Thoracic aorta (tissue), 2 donors: ENCODE data around the gene DISC1. TPM values are rescaled to one million over a fixed set of nuclear protein-coding genes. Genes with fewer than 3 reads are reported as not detected.
"Not testable (repeated sequence)": the region's sequence is repeated elsewhere in the genome, so short reads cannot be mapped to it uniquely, and the experiment has no call there.

Source experiments
- ATAC-seq: fragments of 150-250 bp; one replicate; pipeline ENCODE4 v1.8.0; 2017; ENCODE audit warnings: low read depth; ENCODE audit not compliant: insufficient number of reproducible peaks, low FRiP score
- DNase-seq: peaks from one replicate; pipeline ENCODE4 v3.0.0-alpha.2; 2020; ENCODE audit warnings: low spot score
- H3K27ac ChIP-seq, 2 donors: fragments of 200-600 bp; sonication (generic); 1 replicate in 1 of 2; 2 replicates in 1 of 2; pipeline ENCODE4 v1.5.1; 2016; ENCODE audit warnings: mild to moderate bottlenecking in 2 of 2, moderate library complexity in 2 of 2
- H3K27me3 ChIP-seq: fragments of 200-600 bp; sonication (generic); replicated peaks from 2 replicates; pipeline ENCODE4 v1.6.0; 2016; ENCODE audit warnings: mild to moderate bottlenecking; ENCODE audit not compliant: insufficient read depth
- H3K36me3 ChIP-seq: fragments of 200-600 bp; sonication (generic); one replicate; pipeline ENCODE4 v1.5.1; 2016
- H3K4me1 ChIP-seq, 2 donors: fragments of 200-600 bp; sonication (generic); 1 replicate in 1 of 2; 2 replicates in 1 of 2; pipeline versions ENCODE4 v1.5.1 to v1.6.0; 2016; ENCODE audit warnings: low read depth in 2 of 2, mild to moderate bottlenecking in 1 of 2; ENCODE audit not compliant: control insufficient read depth in 1 of 2
- H3K4me3 ChIP-seq: fragments of 200-600 bp; sonication (generic); 2 replicates; pipeline ENCODE4 v1.5.1; 2016; ENCODE audit warnings: mild to moderate bottlenecking
- H3K9me3 ChIP-seq: fragments of 200-600 bp; sonication (generic); 2 replicates; pipeline ENCODE4 v1.5.1; 2016
- CTCF ChIP-seq: fragments of 200-600 bp; sonication (generic); IDR thresholded peaks from one replicate; pipeline ENCODE4 v1.5.1; 2019; ENCODE audit warnings: antibody characterized with exemption
- total RNA-seq, 2 donors: library from RNA; depleted of rRNA; stranded (reverse); fragments of >200 nt; gene quantifications; one replicate each; pipeline versions ENCODE4 v1.1.0 to v1.2.3, GENCODE V29; 2016

DISC1 gene
- total RNA-seq, 2 donors from 2014 or later = 13.1 to 26.9 TPM

GRCh38 chr1:231761747-231762541, 135.4 kb downstream of the DISC1 start:
- H3K27me3 ChIP-seq = no peaks in the 10 kb centered on the region
- no peaks in the 10 kb centered on the region for H3K4me1 ChIP-seq
- no peaks in the 10 kb centered on the region for H3K36me3 ChIP-seq
- no peak overlapping the region for H3K4me3 ChIP-seq
- ATAC-seq (no peak), DNase-seq (no peak)
- no peak overlapping the region for H3K27ac ChIP-seq
- TF ChIP-seq CTCF = no peak
- H3K9me3 ChIP-seq = no peaks in the 10 kb centered on the region

GRCh38 chr1:231763456-231763855, 136.9 kb downstream of the DISC1 start:
- no peaks in the 10 kb centered on the region for H3K27me3 ChIP-seq
- no peaks in the 10 kb centered on the region for H3K9me3 ChIP-seq
- no peak for DNase-seq
- no peak for TF ChIP-seq CTCF
- no peaks in the 10 kb centered on the region for H3K36me3 ChIP-seq
- H3K27ac ChIP-seq = no peak overlapping the region
- H3K4me3 ChIP-seq = no peak overlapping the region
- no peaks in the 10 kb centered on the region for H3K4me1 ChIP-seq
- no peak for ATAC-seq

- not testable (repeated sequence) for ATAC-seq, DNase-seq, H3K36me3 ChIP-seq, H3K9me3 ChIP-seq, H3K27me3 ChIP-seq, H3K27ac ChIP-seq, H3K4me3 ChIP-seq, H3K4me1 ChIP-seq
These were observed 139.2 kb downstream of the DISC1 start for GRCh38 chr1:231765825-231766224.

GRCh38 chr1:231767471-231767870, 140.9 kb downstream of the DISC1 start:
- Histone ChIP-seq H3K4me3 (no peak overlapping the region), H3K27me3 (no peaks in the 10 kb centered on the region), H3K4me1 (no peaks in the 10 kb centered on the region), H3K9me3 (no peaks in the 10 kb centered on the region), H3K27ac (no peak overlapping the region), H3K36me3 (peaks cover 3% of the 10 kb centered on the region)
- TF ChIP-seq CTCF = no peak
- ATAC-seq (no peak), DNase-seq (no peak)

- no peak for ATAC-seq
These were observed 141.8 kb downstream of the DISC1 start for GRCh38 chr1:231768416-231768815.

More at GRCh38 chr1:231768416-231768815, 141.8 kb downstream of the DISC1 start:
- no peak for TF ChIP-seq CTCF
- DNase-seq = no peak
- Histone ChIP-seq H3K4me1 (no peaks in the 10 kb centered on the region), H3K36me3 (peaks cover 3% of the 10 kb centered on the region), H3K27ac (no peak overlapping the region), H3K9me3 (no peaks in the 10 kb centered on the region), H3K4me3 (no peak overlapping the region), H3K27me3 (no peaks in the 10 kb centered on the region)
